ENCODE data around the gene LGR6.

- TF ChIP-seq EZH2 (IDR thresholded peaks at IDR 0.05; ENCODE audit: low read length, unreplicated experiment) = no peak
- TF ChIP-seq CTCF (conservative IDR thresholded peaks at IDR 0.05; ENCODE audit: low read depth, low read length) = no peak
- TF ChIP-seq EZH2phosphoT487 (IDR thresholded peaks at IDR 0.05; ENCODE audit: borderline replicate concordance, low read length) = no peak
Observed at GRCh38 chr1:202233171-202233570, 39.6 kb downstream of the LGR6 start.

Measured in PC-3 (cell line).